SK-N-MC (cell line): ENCODE results near the gene PLA1A.

Experiments
- DNase-seq: peaks from one replicate; pipeline ENCODE4 v3.0.0-alpha.2; 2011; ENCODE audit warnings: low read depth, low spot score
- H3K27ac ChIP-seq: fragments of 200-600 bp; sonication (generic); 2 replicates; pipeline ENCODE4 v1.5.1; 2016; ENCODE audit warnings: mixed run types
- H3K36me3 ChIP-seq: fragments of 200-600 bp; sonication (generic); 2 replicates; pipeline ENCODE4 v1.6.1; 2017; ENCODE audit warnings: antibody characterized with exemption, low read length, mixed read lengths; ENCODE audit not compliant: insufficient read depth
- H3K4me3 ChIP-seq: fragments of 200-600 bp; sonication (generic); 2 replicates; pipeline ENCODE4 v1.5.1; 2016
- H3K9ac ChIP-seq: fragments of 200-600 bp; sonication (generic); 2 replicates; pipeline ENCODE4 v1.8.0; 2017; ENCODE audit warnings: mixed run types, mixed read lengths; ENCODE audit not compliant: insufficient read length
- H3K9me3 ChIP-seq: fragments of 200-600 bp; sonication (generic); 2 replicates; pipeline ENCODE4 v1.6.1; 2017; ENCODE audit warnings: low read depth, mild to moderate bottlenecking, antibody characterized with exemption, low read length, moderate library complexity, mixed read lengths
- EZH2 ChIP-seq: fragments of 200-600 bp; sonication (generic); IDR thresholded peaks from one replicate; pipeline ENCODE4 v1.6.1; 2017; ENCODE audit warnings: antibody characterized with exemption
- FOXP2 ChIP-seq: optimal IDR thresholded peaks from 2 replicates; pipeline ENCODE3; 2011; ENCODE audit warnings: mild to moderate bottlenecking, moderate library complexity; ENCODE audit not compliant: insufficient read depth; ENCODE audit errors: extremely low read length, control extremely low read depth
- POLR2AphosphoS5 ChIP-seq: IDR thresholded peaks from 2 replicates; pipeline ENCODE4 v1.6.1; 2012; ENCODE audit warnings: mild to moderate bottlenecking, low read depth, low read length, borderline replicate concordance

PLA1A gene

DNA sequence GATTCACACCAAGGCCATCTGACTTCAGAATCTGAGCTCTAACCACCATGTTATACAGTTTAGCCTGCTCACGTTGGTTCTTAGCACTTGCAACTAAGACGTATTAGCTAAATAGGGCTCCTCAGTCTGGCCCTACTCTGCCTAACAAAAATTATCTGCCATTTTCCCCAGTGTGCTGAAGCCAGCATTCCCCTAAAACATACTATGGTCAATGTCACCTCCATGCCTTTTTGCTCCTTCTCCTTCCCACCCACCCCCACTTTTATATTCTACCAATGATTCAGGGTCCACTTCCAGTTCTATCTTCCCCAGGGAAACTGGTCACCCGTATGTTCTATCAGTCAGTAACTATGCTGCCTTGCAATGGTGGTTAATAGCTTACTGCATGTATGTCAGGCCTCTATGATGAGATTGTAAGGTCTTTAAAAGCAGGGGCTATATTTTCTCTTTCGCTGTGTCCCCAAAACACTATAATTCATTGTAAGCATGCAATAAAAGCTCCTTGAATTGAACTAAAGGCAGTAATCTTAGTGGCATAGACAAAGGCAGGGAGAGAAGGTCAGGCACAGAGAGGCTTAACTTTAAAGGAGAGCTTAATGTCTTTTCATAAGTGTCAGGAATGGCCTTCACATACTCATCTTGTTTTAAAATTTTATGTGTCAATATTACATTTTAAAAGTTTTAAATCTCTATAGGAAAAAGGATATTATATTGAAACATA, 39.4 kb downstream of the PLA1A start:
- Histone ChIP-seq H3K9ac (no peak overlapping the region), H3K27ac (no peak overlapping the region), H3K4me3 (no peak overlapping the region), H3K9me3 (no peaks in the 10 kb centered on the region), H3K36me3 (no peaks in the 10 kb centered on the region)
- no peak for TF ChIP-seq EZH2
- no peak for TF ChIP-seq FOXP2
- no peak for TF ChIP-seq POLR2AphosphoS5
- DNase-seq = no peak

- Histone ChIP-seq H3K4me3 (no peak overlapping the region), H3K36me3 (no peaks in the 10 kb centered on the region), H3K9me3 (no peaks in the 10 kb centered on the region), H3K27ac (no peak overlapping the region), H3K9ac (no peak overlapping the region)
- TF ChIP-seq FOXP2 = no peak
- no peak for TF ChIP-seq POLR2AphosphoS5
- TF ChIP-seq EZH2 = no peak
- DNase-seq = no peak
These were observed 40.2 kb downstream of the PLA1A start for GRCh38 chr3:119637679-119638477.

GRCh38 chr3:119639494-119640350, 42.0 kb downstream of the PLA1A start:
- Histone ChIP-seq H3K36me3 (no peaks in the 10 kb centered on the region), H3K9ac (no peak overlapping the region), H3K4me3 (no peak overlapping the region), H3K27ac (no peak overlapping the region), H3K9me3 (no peaks in the 10 kb centered on the region)
- TF ChIP-seq EZH2 (no peak), FOXP2 (no peak), POLR2AphosphoS5 (no peak)
- no peak for DNase-seq

GRCh38 chr3:119641416-119641815, 43.7 kb downstream of the PLA1A start:
- Histone ChIP-seq H3K9me3 (no peaks in the 10 kb centered on the region), H3K36me3 (no peaks in the 10 kb centered on the region), H3K9ac (no peak overlapping the region)

GRCh38 chr3:119642746-119643473, 45.2 kb downstream of the PLA1A start:
- Histone ChIP-seq H3K4me3 (no peak overlapping the region), H3K36me3 (no peaks in the 10 kb centered on the region), H3K9me3 (no peaks in the 10 kb centered on the region), H3K9ac (no peak overlapping the region), H3K27ac (no peak overlapping the region)
- no peak for TF ChIP-seq FOXP2
- TF ChIP-seq POLR2AphosphoS5 = no peak
- no peak for TF ChIP-seq EZH2
- no peak for DNase-seq

More at GRCh38 chr3:119641416-119641815, 43.7 kb downstream of the PLA1A start:
- H3K4me3 ChIP-seq = no peak overlapping the region
- no peak for DNase-seq
- TF ChIP-seq EZH2 (no peak), FOXP2 (no peak), POLR2AphosphoS5 (no peak)
- no peak overlapping the region for H3K27ac ChIP-seq

DNA sequence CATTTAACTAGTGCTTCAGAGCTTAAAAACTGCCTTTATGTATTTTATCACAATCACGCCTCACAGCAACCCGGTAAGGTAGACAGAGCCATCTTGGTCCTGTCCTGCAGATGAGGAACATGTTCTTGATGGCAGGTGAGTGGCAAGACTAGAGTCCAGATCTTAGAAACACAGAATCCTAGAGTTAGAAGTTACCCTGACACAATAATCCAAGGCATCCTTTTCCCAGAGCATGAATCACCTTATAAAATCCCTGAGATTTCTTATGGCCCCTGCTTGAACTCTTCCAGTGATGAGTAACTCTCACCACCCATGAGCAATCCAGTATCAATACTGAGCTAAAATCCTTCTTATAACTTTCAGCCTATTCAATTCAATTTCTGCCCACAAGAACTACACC, 45.8 kb downstream of the PLA1A start:
- no peak for DNase-seq
- TF ChIP-seq FOXP2 (no peak), POLR2AphosphoS5 (no peak), EZH2 (no peak)
- no peak overlapping the region for H3K27ac ChIP-seq
- H3K9ac ChIP-seq = no peak overlapping the region
- H3K4me3 ChIP-seq = no peak overlapping the region
- H3K36me3 ChIP-seq = no peaks in the 10 kb centered on the region
- no peaks in the 10 kb centered on the region for H3K9me3 ChIP-seq

GRCh38 chr3:119644481-119644880, 46.8 kb downstream of the PLA1A start:
- H3K4me3 ChIP-seq = no peak overlapping the region
- TF ChIP-seq POLR2AphosphoS5 (no peak), EZH2 (no peak), FOXP2 (no peak)
- H3K9ac ChIP-seq = no peak overlapping the region
- no peak overlapping the region for H3K27ac ChIP-seq
- DNase-seq = no peak
- no peaks in the 10 kb centered on the region for H3K36me3 ChIP-seq
- no peaks in the 10 kb centered on the region for H3K9me3 ChIP-seq
